GM12873 (cell line): ENCODE data around the gene MIER2.

ENCODE experiments used
- CTCF ChIP-seq: IDR thresholded peaks from 2 replicates; pipeline ENCODE4 v1.5.1; 2012; ENCODE audit warnings: low read depth, mild to moderate bottlenecking, moderate library complexity, low read length, control low read depth; ENCODE audit not compliant: insufficient read depth; ENCODE audit errors: missing control alignments

MIER2 gene

GRCh38 chr19:359653-359925 lies 15.0 kb upstream of the MIER2 start:
- TF ChIP-seq CTCF, result no peak

- TF ChIP-seq CTCF, result no peak
These were observed 10.5 kb upstream of the MIER2 start for GRCh38 chr19:355134-355533.

- no peak for TF ChIP-seq CTCF
These were observed 7.5 kb upstream of the MIER2 start for GRCh38 chr19:351976-352625.

- no peak for TF ChIP-seq CTCF
These were observed 3.6 kb upstream of the MIER2 start for GRCh38 chr19:347946-348861.

- no peak for TF ChIP-seq CTCF
These were observed 804 bp upstream of the MIER2 start for GRCh38 chr19:345320-345879.

GRCh38 chr19:343941-344624 lies 513 bp downstream of the MIER2 start:
- no peak for TF ChIP-seq CTCF

GRCh38 chr19:343451-343931 lies 1.1 kb downstream of the MIER2 start:
- no peak for TF ChIP-seq CTCF
